DOHH2 (cell line): ENCODE results near the gene MYO7B.

ENCODE experiments used
- H3F3A ChIP-seq: fragments of 200-600 bp; sonication (generic), shearing (Covaris generic); 2 replicates; pipeline ENCODE4 v1.6.0; 2016; ENCODE audit warnings: antibody characterized with exemption, mild to moderate bottlenecking; ENCODE audit not compliant: control insufficient read depth, insufficient read depth
- H3K27ac ChIP-seq: fragments of 200-600 bp; sonication (generic); 2 replicates; pipeline ENCODE4 v1.5.1; 2014; ENCODE audit warnings: low read depth, mild to moderate bottlenecking, low read length, moderate library complexity
- H3K27me3 ChIP-seq: fragments of 200-600 bp; sonication (generic); 2 replicates; pipeline ENCODE4 v1.6.1; 2014; ENCODE audit warnings: mild to moderate bottlenecking, low read length, mixed read lengths; ENCODE audit not compliant: control insufficient read depth
- H3K36me3 ChIP-seq: fragments of 200-600 bp; sonication (generic); 2 replicates; pipeline ENCODE4 v1.6.1; 2014; ENCODE audit warnings: mild to moderate bottlenecking, low read length, moderate library complexity, mixed read lengths; ENCODE audit not compliant: control insufficient read depth
- H3K4me1 ChIP-seq: fragments of 200-600 bp; sonication (generic); 2 replicates; pipeline ENCODE4 v1.6.1; 2014; ENCODE audit warnings: mild to moderate bottlenecking, low read length, mixed read lengths; ENCODE audit not compliant: control insufficient read depth
- H3K4me2 ChIP-seq: fragments of 200-600 bp; sonication (generic); 2 replicates; pipeline ENCODE4 v1.6.0; 2014; ENCODE audit warnings: mild to moderate bottlenecking, low read length, moderate library complexity
- H3K4me3 ChIP-seq: fragments of 200-600 bp; sonication (generic); 2 replicates; pipeline ENCODE4 v1.5.1; 2014; ENCODE audit warnings: mild to moderate bottlenecking, low read length, mixed read lengths
- H3K79me2 ChIP-seq: fragments of 200-600 bp; sonication (generic); 2 replicates; pipeline ENCODE4 v1.6.1; 2014; ENCODE audit warnings: mild to moderate bottlenecking, low read length, mixed read lengths; ENCODE audit not compliant: control insufficient read depth
- H3K9me2 ChIP-seq: fragments of 200-600 bp; sonication (generic); replicated peaks from 2 replicates; pipeline ENCODE4 v1.6.1; 2014; ENCODE audit warnings: mild to moderate bottlenecking, low read length, mixed read lengths; ENCODE audit not compliant: control insufficient read depth
- H3K9me3 ChIP-seq: fragments of 200-600 bp; sonication (generic); 2 replicates; pipeline ENCODE4 v1.6.1; 2014; ENCODE audit warnings: antibody characterized with exemption, low read length, mixed read lengths; ENCODE audit not compliant: control insufficient read depth, insufficient read depth
- H4K20me1 ChIP-seq: fragments of 200-600 bp; sonication (generic); 2 replicates; pipeline ENCODE4 v1.6.0; 2014; ENCODE audit warnings: low read depth, mild to moderate bottlenecking, antibody characterized with exemption, low read length, moderate library complexity; ENCODE audit not compliant: control insufficient read depth, insufficient read depth
- CTCF ChIP-seq: fragments of 200-600 bp; sonication (generic); IDR thresholded peaks from one replicate; pipeline ENCODE4 v1.5.1; 2014; ENCODE audit warnings: antibody characterized with exemption, mild to moderate bottlenecking, low read depth, low read length; ENCODE audit not compliant: poor library complexity, severe bottlenecking
- EZH2phosphoT487 ChIP-seq: fragments of 200-600 bp; sonication (generic); IDR thresholded peaks from 2 replicates; pipeline ENCODE4 v1.6.1; 2017; ENCODE audit warnings: borderline replicate concordance, mild to moderate bottlenecking, antibody characterized with exemption, low read length, moderate library complexity, mixed read lengths

The MYO7B gene

DNA sequence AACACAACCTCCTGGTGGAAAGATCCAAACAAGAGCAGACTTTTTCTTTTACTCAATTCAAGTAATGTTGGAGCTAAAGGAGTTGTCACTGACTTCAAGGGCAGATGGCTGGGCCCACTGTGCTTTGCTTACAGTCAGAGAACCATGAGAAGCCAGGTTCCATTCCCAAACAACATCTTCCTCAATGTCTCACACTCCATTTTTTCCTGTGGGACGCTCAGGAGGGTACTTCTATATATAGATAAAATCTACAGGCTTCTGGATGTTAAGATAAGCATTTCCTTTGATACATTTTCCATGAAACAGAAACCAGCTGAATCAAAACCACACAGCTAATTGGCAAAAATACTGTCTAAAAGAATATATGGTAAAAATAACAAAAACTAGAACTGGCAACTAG lies 23.6 kb upstream of the MYO7B start:
- no peaks in the 10 kb centered on the region for H3K9me3 ChIP-seq
- peaks cover 89% of the 10 kb centered on the region for H3K36me3 ChIP-seq
- H3K79me2 ChIP-seq = peaks cover 100% of the 10 kb centered on the region
- no peak for TF ChIP-seq EZH2phosphoT487
- no peak for TF ChIP-seq CTCF
- no peaks in the 10 kb centered on the region for H3K27me3 ChIP-seq
- no peak overlapping the region for H3K27ac ChIP-seq
- H3K4me2 ChIP-seq = no peak overlapping the region
- H4K20me1 ChIP-seq = peaks cover 12% of the 10 kb centered on the region; the same call in 1 of the 2 replicates
- H3F3A ChIP-seq = no peaks in the 10 kb centered on the region
- H3K4me3 ChIP-seq = no peak overlapping the region
- H3K4me1 ChIP-seq = 0 out of 2 replicates have a peak, but pooled peaks cover 7% of the 10 kb centered on the region
- H3K9me2 ChIP-seq = no peaks in the 10 kb centered on the region

DNA sequence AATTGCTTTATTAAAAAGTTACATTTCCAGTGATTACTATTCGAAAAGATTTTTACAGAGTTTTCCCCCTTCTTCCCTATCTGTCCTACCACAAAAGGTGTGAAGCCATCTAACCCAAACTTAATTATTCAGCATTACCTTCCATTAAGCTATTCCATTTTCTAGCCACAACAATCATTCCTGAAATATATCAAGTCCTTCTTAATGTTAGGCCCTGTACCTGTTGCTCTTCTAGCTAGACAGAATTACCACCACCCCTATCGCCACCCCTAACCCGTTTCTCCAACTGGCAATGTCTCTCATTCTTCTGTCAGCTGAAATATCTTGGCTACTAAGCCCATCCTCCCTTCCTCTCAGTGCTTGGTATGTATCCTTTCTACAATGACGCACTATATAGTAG lies 23.1 kb upstream of the MYO7B start:
- no peak for TF ChIP-seq EZH2phosphoT487
- H4K20me1 ChIP-seq = peaks cover 10% of the 10 kb centered on the region; the same call in 1 of the 2 replicates
- H3K79me2 ChIP-seq = peaks cover 100% of the 10 kb centered on the region
- H3K36me3 ChIP-seq = peaks cover 89% of the 10 kb centered on the region
- no peak overlapping the region for H3K4me2 ChIP-seq
- H3K9me2 ChIP-seq = no peaks in the 10 kb centered on the region
- H3K4me1 ChIP-seq = 0 out of 2 replicates have a peak, but pooled peaks cover 7% of the 10 kb centered on the region
- H3K4me3 ChIP-seq = no peak overlapping the region
- H3K27ac ChIP-seq = no peak overlapping the region
- H3K9me3 ChIP-seq = no peaks in the 10 kb centered on the region
- H3K27me3 ChIP-seq = no peaks in the 10 kb centered on the region
- H3F3A ChIP-seq = no peaks in the 10 kb centered on the region

DNA sequence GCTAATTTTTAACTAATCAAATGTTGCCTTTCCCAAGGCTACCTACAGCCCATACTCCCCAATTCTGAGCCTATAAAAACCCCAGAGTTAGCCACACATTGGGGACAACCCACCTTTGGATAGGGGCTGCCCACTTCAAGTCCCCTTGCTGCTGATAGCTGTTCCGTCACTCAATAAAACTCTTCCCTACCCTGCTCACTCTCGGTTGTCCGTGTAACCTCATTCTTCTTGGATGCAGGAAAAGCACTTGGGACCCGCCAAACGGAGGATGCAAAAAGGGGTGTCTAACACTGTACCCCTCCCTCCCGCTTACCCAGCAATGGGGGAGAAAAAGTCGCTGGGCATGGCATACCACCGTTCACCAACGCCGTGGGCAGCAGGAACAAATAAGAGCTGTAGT lies 21.4 kb upstream of the MYO7B start:
- Histone ChIP-seq H3K9me3 (no peaks in the 10 kb centered on the region), H3K79me2 (peaks cover 100% of the 10 kb centered on the region), H3K27ac (no peak overlapping the region), H3K27me3 (no peaks in the 10 kb centered on the region), H3K4me1 (0 out of 2 replicates have a peak, but pooled peaks cover 4% of the 10 kb centered on the region), H3K4me3 (no peak overlapping the region), H3K9me2 (no peaks in the 10 kb centered on the region), H3F3A (no peaks in the 10 kb centered on the region), H3K36me3 (peaks cover 90% of the 10 kb centered on the region), H4K20me1 (peaks cover 7% of the 10 kb centered on the region; the same call in 1 of the 2 replicates), H3K4me2 (no peak overlapping the region)
- no peak for TF ChIP-seq EZH2phosphoT487

- Histone ChIP-seq H3K27ac (no peak overlapping the region), H3K27me3 (no peaks in the 10 kb centered on the region), H3K4me2 (no peak overlapping the region), H3K4me3 (no peak overlapping the region), H3K79me2 (peaks cover 100% of the 10 kb centered on the region), H3K4me1 (0 out of 2 replicates have a peak, but pooled peaks cover 4% of the 10 kb centered on the region), H3K36me3 (peaks cover 91% of the 10 kb centered on the region), H3F3A (no peaks in the 10 kb centered on the region), H3K9me3 (no peaks in the 10 kb centered on the region), H4K20me1 (peaks cover 7% of the 10 kb centered on the region; the same call in 1 of the 2 replicates), H3K9me2 (no peaks in the 10 kb centered on the region)
- TF ChIP-seq EZH2phosphoT487 = no peak
- no peak for TF ChIP-seq CTCF
Measured at GRCh38 chr2:127514485-127514884, 21.0 kb upstream of the MYO7B start.
